ENCODE data around the gene SHC2. TPM values are rescaled to one million over a fixed set of nuclear protein-coding genes. Genes with fewer than 3 reads are reported as not detected.

The SHC2 gene
- total RNA-seq, 1 experiment from 2014 or later, result 1.1 TPM

Small RNA genes within 50 kb of the gene (small RNA-seq; reads per million reads assigned to genes)
- gene RNA5SP462, result 0 to 0.06 reads per million in 2 experiments

Other genes starting within 250 kb of the SHC2 start
- 91.1 and 102 TPM in 2 replicates for gene PLPP2, start 169.6 kb downstream of the SHC2 start, total RNA-seq (2014; rRNA removed; shearing (Covaris generic))
- gene MIER2, start 116.2 kb downstream of the SHC2 start, total RNA-seq (2014; rRNA removed; shearing (Covaris generic)), result 17.8 and 23.2 TPM in 2 replicates
- 0.05 and 0.12 TPM in 2 replicates for gene C2CD4C, start 51.9 kb downstream of the SHC2 start, total RNA-seq (2014; rRNA removed; shearing (Covaris generic))
- not detected in 2 replicates for gene MADCAM1, start 35.5 kb upstream of the SHC2 start, total RNA-seq (2014; rRNA removed; shearing (Covaris generic))
- 10.5 and 14.6 TPM in 2 replicates for gene TPGS1, start 46.5 kb upstream of the SHC2 start, total RNA-seq (2014; rRNA removed; shearing (Covaris generic))
- gene CDC34, start 70.7 kb upstream of the SHC2 start, total RNA-seq (2014; rRNA removed; shearing (Covaris generic)), result 60.6 and 66.0 TPM in 2 replicates
- gene GZMM, start 83.0 kb upstream of the SHC2 start, total RNA-seq (2014; rRNA removed; shearing (Covaris generic)), result not detected in 2 replicates
- gene BSG, start 111.6 kb upstream of the SHC2 start, total RNA-seq (2014; rRNA removed; shearing (Covaris generic)), result 614 and 702 TPM in 2 replicates
- gene HCN2, start 128.8 kb upstream of the SHC2 start, total RNA-seq (2014; rRNA removed; shearing (Covaris generic)), result 0.45 and 0.63 TPM in 2 replicates
- gene POLRMT, start 172.5 kb upstream of the SHC2 start, total RNA-seq (2014; rRNA removed; shearing (Covaris generic)), result 25.0 and 29.9 TPM in 2 replicates
- not detected in 2 replicates for gene FGF22, start 178.8 kb upstream of the SHC2 start, total RNA-seq (2014; rRNA removed; shearing (Covaris generic))
- gene RNF126, start 202.2 kb upstream of the SHC2 start, total RNA-seq (2014; rRNA removed; shearing (Covaris generic)), result 27.0 and 33.5 TPM in 2 replicates
- 43.3 and 51.7 TPM in 2 replicates for gene FSTL3, start 215.4 kb upstream of the SHC2 start, total RNA-seq (2014; rRNA removed; shearing (Covaris generic))
- gene PRSS57, start 234.4 kb upstream of the SHC2 start, total RNA-seq (2014; rRNA removed; shearing (Covaris generic)), result not detected in 2 replicates
- gene PALM, start 247.9 kb upstream of the SHC2 start, total RNA-seq (2014; rRNA removed; shearing (Covaris generic)), result 4.2 and 7.6 TPM in 2 replicates